Astrocyte (in vitro differentiated cells and primary cell): ENCODE results near the gene RPL5. TPM values are rescaled to one million over a fixed set of nuclear protein-coding genes. Genes with fewer than 3 reads are reported as not detected.
A peak's percentile ranks its signal among the peaks of the same experiment; 100 is the strongest.

Experiments used
- DNase-seq: peaks from one replicate; pipeline ENCODE4 v3.0.0-alpha.2; 2010; ENCODE audit warnings: low read depth
- FAIRE-seq: peaks from 2 replicates; lab custom pipeline; 2011; peaks lifted over from hg19 to GRCh38; lab: Jason Lieb, UNC
- H2AFZ ChIP-seq: 2 replicates; pipeline ENCODE4 v1.6.0; 2012; ENCODE audit warnings: low read depth, low read length, inconsistent platforms
- H3K27ac ChIP-seq: 2 replicates; pipeline ENCODE4 v1.5.1; 2011; ENCODE audit warnings: low read depth, low read length, inconsistent platforms
- H3K27me3 ChIP-seq: 2 replicates; pipeline ENCODE4 v1.6.0; 2011; ENCODE audit warnings: low read length, inconsistent platforms; ENCODE audit not compliant: insufficient read depth
- H3K36me3 ChIP-seq: 2 replicates; pipeline ENCODE4 v1.5.1; 2011; ENCODE audit warnings: low read length, inconsistent platforms; ENCODE audit not compliant: insufficient read depth
- H3K4me1 ChIP-seq: 2 replicates; pipeline ENCODE4 v1.5.1; 2011; ENCODE audit warnings: low read length, inconsistent platforms; ENCODE audit not compliant: insufficient read depth
- H3K4me2 ChIP-seq: 2 replicates; pipeline ENCODE4 v1.6.0; 2012; ENCODE audit warnings: low read length, inconsistent platforms
- H3K4me3 ChIP-seq: 2 replicates; pipeline ENCODE4 v1.5.1; 2011; ENCODE audit warnings: low read depth, mild to moderate bottlenecking, low read length, inconsistent platforms; ENCODE audit not compliant: insufficient read depth
- H3K79me2 ChIP-seq: 2 replicates; pipeline ENCODE4 v1.6.0; 2012; ENCODE audit warnings: mild to moderate bottlenecking, low read length, inconsistent platforms; ENCODE audit not compliant: insufficient read depth
- H3K9ac ChIP-seq: 2 replicates; pipeline ENCODE4 v1.6.0; 2012; ENCODE audit warnings: mild to moderate bottlenecking, low read length, inconsistent platforms
- H3K9me3 ChIP-seq: 2 replicates; pipeline ENCODE4 v1.5.1; 2012; ENCODE audit warnings: low read depth, mild to moderate bottlenecking, low read length, inconsistent platforms; ENCODE audit not compliant: insufficient read depth
- H4K20me1 ChIP-seq: 2 replicates; pipeline ENCODE4 v1.6.0; 2012; ENCODE audit warnings: low read length, inconsistent platforms; ENCODE audit not compliant: insufficient read depth
- H3K27ac Mint-ChIP-seq: one replicate; pipeline ENCODE4 v1.8.0; 2021; ENCODE audit warnings: mild to moderate bottlenecking, mixed read lengths; ENCODE audit not compliant: unreplicated experiment
- H3K27me3 Mint-ChIP-seq: one replicate; pipeline ENCODE4 v1.8.0; 2021; ENCODE audit warnings: low read depth, mixed read lengths; ENCODE audit not compliant: unreplicated experiment
- H3K36me3 Mint-ChIP-seq: one replicate; pipeline ENCODE4 v1.8.0; 2021; ENCODE audit warnings: low read depth, mixed read lengths; ENCODE audit not compliant: unreplicated experiment
- H3K4me1 Mint-ChIP-seq: one replicate; pipeline ENCODE4 v1.8.0; 2021; ENCODE audit warnings: low read depth, mixed read lengths; ENCODE audit not compliant: unreplicated experiment
- H3K4me3 Mint-ChIP-seq: one replicate; pipeline ENCODE4 v1.8.0; 2021; ENCODE audit warnings: mild to moderate bottlenecking, moderate library complexity, mixed read lengths; ENCODE audit not compliant: unreplicated experiment
- H3K9me3 Mint-ChIP-seq: one replicate; pipeline ENCODE4 v1.8.0; 2021; ENCODE audit warnings: mild to moderate bottlenecking, mixed read lengths; ENCODE audit not compliant: unreplicated experiment
- CTCF ChIP-seq: IDR thresholded peaks from 2 replicates; pipeline ENCODE4 v1.5.1; 2011; ENCODE audit warnings: low read depth, mild to moderate bottlenecking, inconsistent platforms, low read length, moderate library complexity; ENCODE audit not compliant: insufficient read depth
- EZH2 ChIP-seq: IDR thresholded peaks from 2 replicates; pipeline ENCODE4 v1.6.1; 2012; ENCODE audit warnings: mild to moderate bottlenecking, low read length, inconsistent platforms; ENCODE audit not compliant: insufficient read depth
- total RNA-seq: library from RNA; stranded (reverse); gene quantifications from 2 replicates; pipeline ENCODE4 v1.2.1, GENCODE V29; 2021

RPL5 gene
- total RNA-seq, 1 donor from 2014 or later, result 846 TPM

- Mint-ChIP-seq H3K4me3 (peak overlapping the region; percentile 96), H3K27me3 (no peaks in the 10 kb centered on the region), H3K4me1 (peaks cover 47% of the 10 kb centered on the region), H3K27ac (no peak overlapping the region), H3K36me3 (peaks cover 35% of the 10 kb centered on the region), H3K9me3 (no peaks in the 10 kb centered on the region)
- Histone ChIP-seq H2AFZ (no peak overlapping the region), H3K27ac (no peak overlapping the region), H3K4me1 (peaks cover 47% of the 10 kb centered on the region), H4K20me1 (peaks cover 76% of the 10 kb centered on the region), H3K4me3 (peak overlapping the region; percentile 100), H3K9me3 (no peaks in the 10 kb centered on the region), H3K9ac (peak overlapping the region; percentile 100), H3K79me2 (peaks cover 79% of the 10 kb centered on the region), H3K4me2 (peak overlapping the region; percentile 93), H3K36me3 (peaks cover 61% of the 10 kb centered on the region), H3K27me3 (no peaks in the 10 kb centered on the region)
- no peak for FAIRE-seq
- TF ChIP-seq CTCF (no peak), EZH2 (no peak)
- no peak for DNase-seq
Measured at GRCh38 chr1:92834617-92835016, 2.8 kb downstream of the RPL5 start.

- H3K27me3 ChIP-seq, result no peaks in the 10 kb centered on the region
- H3K4me3 ChIP-seq, result no peak overlapping the region
- peaks cover 91% of the 10 kb centered on the region for H3K79me2 ChIP-seq
- peaks cover 44% of the 10 kb centered on the region for H3K4me1 ChIP-seq
- FAIRE-seq (no peak), DNase-seq (no peak)
- H3K9me3 ChIP-seq, result no peaks in the 10 kb centered on the region
- TF ChIP-seq CTCF (no peak), EZH2 (no peak)
- H3K9ac ChIP-seq, result no peak overlapping the region
- peaks cover 84% of the 10 kb centered on the region for H3K36me3 ChIP-seq
- Mint-ChIP-seq H3K9me3 (no peaks in the 10 kb centered on the region), H3K27ac (no peak overlapping the region), H3K4me1 (peaks cover 50% of the 10 kb centered on the region), H3K27me3 (no peaks in the 10 kb centered on the region), H3K36me3 (peaks cover 42% of the 10 kb centered on the region), H3K4me3 (no peak overlapping the region)
- no peak overlapping the region for H3K27ac ChIP-seq
- H2AFZ ChIP-seq, result no peak overlapping the region
- peaks cover 96% of the 10 kb centered on the region for H4K20me1 ChIP-seq
- H3K4me2 ChIP-seq, result peak overlapping the region; percentile 93
Measured at GRCh38 chr1:92837062-92837461, 5.2 kb downstream of the RPL5 start.

GRCh38 chr1:92838519-92838918 is 6.7 kb downstream of the RPL5 start:
- peak overlapping the region; percentile 35 for H3K9ac ChIP-seq
- H3K27me3 ChIP-seq, result no peaks in the 10 kb centered on the region
- TF ChIP-seq CTCF, result no peak
- no peak for TF ChIP-seq EZH2
- no peak for FAIRE-seq
- peaks cover 94% of the 10 kb centered on the region for H3K36me3 ChIP-seq
- H4K20me1 ChIP-seq, result peaks cover 95% of the 10 kb centered on the region
- no peaks in the 10 kb centered on the region for H3K9me3 Mint-ChIP-seq
- no peak overlapping the region for H3K4me3 ChIP-seq
- H3K4me2 ChIP-seq, result peak overlapping the region; percentile 93
- H3K27ac Mint-ChIP-seq, result no peak overlapping the region
- H2AFZ ChIP-seq, result no peak overlapping the region
- H3K79me2 ChIP-seq, result peaks cover 76% of the 10 kb centered on the region
- peaks cover 41% of the 10 kb centered on the region for H3K4me1 ChIP-seq
- DNase-seq, result no peak
- peaks cover 42% of the 10 kb centered on the region for H3K36me3 Mint-ChIP-seq
- H3K4me1 Mint-ChIP-seq, result peaks cover 50% of the 10 kb centered on the region
- H3K27ac ChIP-seq, result no peak overlapping the region
- no peaks in the 10 kb centered on the region for H3K9me3 ChIP-seq
- H3K27me3 Mint-ChIP-seq, result no peaks in the 10 kb centered on the region
- H3K4me3 Mint-ChIP-seq, result peak overlapping the region; percentile 57
